Kidney epithelial cell (primary cell): Measurements from ENCODE around the gene CLEC2B. TPM values are rescaled to one million over a fixed set of nuclear protein-coding genes. Genes with fewer than 3 reads are reported as not detected.

Experiments
- DNase-seq: peaks from one replicate; pipeline ENCODE4 v3.0.0-alpha.2; 2010; ENCODE audit warnings: low read depth
- H3K27me3 ChIP-seq: 2 replicates; pipeline ENCODE4 v1.6.0; 2011; ENCODE audit warnings: low read length; ENCODE audit not compliant: control insufficient read depth, insufficient read depth
- H3K36me3 ChIP-seq: 2 replicates; pipeline ENCODE4 v1.5.1; 2011; ENCODE audit warnings: low read length; ENCODE audit not compliant: control insufficient read depth, insufficient read depth
- H3K4me3 ChIP-seq: 2 replicates; pipeline ENCODE4 v1.5.1; 2011; ENCODE audit warnings: low read depth, mild to moderate bottlenecking, control low read depth, low read length
- total RNA-seq: library from RNA; depleted of rRNA; stranded (reverse); fragments of >200 nt; gene quantifications from 2 replicates; pipeline ENCODE4 v1.2.3, GENCODE V29; 2015
- TF ChIP-seq, protein P1 (sequence below): IDR thresholded peaks from 2 replicates; pipeline ENCODE4 v1.5.1; 2011; ENCODE audit warnings: mild to moderate bottlenecking, moderate library complexity, low read length, control low read depth, inconsistent platforms; ENCODE audit not compliant: insufficient read depth, poor library complexity, severe bottlenecking

Gene CLEC2B
- total RNA-seq, 1 donor from 2014 or later, result 0.50 TPM

DNA sequence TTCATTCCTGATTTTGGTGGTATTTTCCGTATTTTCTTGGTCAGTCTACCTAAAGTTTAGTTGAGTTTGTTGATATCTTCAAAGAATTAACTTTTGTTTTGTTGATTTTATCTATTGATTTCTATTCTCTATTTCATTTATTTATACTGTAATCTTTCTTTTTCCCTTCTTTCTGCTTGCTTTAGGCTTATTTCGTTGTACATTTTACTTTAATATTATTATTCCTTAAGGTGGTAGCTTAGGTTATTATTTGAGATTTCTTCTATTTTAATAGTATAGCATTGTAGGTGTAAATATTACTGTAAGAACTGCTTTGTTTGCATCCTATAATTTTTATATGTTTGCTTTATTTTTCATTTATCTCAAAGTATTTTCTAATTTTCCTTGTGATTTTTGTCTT lies 63.3 kb downstream of the CLEC2B start:
- no peak for DNase-seq
- H3K27me3 ChIP-seq, result no peaks in the 10 kb centered on the region
- H3K4me3 ChIP-seq, result no peak overlapping the region
- no peaks in the 10 kb centered on the region for H3K36me3 ChIP-seq
- TF ChIP-seq, protein P1, sequence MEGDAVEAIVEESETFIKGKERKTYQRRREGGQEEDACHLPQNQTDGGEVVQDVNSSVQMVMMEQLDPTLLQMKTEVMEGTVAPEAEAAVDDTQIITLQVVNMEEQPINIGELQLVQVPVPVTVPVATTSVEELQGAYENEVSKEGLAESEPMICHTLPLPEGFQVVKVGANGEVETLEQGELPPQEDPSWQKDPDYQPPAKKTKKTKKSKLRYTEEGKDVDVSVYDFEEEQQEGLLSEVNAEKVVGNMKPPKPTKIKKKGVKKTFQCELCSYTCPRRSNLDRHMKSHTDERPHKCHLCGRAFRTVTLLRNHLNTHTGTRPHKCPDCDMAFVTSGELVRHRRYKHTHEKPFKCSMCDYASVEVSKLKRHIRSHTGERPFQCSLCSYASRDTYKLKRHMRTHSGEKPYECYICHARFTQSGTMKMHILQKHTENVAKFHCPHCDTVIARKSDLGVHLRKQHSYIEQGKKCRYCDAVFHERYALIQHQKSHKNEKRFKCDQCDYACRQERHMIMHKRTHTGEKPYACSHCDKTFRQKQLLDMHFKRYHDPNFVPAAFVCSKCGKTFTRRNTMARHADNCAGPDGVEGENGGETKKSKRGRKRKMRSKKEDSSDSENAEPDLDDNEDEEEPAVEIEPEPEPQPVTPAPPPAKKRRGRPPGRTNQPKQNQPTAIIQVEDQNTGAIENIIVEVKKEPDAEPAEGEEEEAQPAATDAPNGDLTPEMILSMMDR, result no peak

Other genes with a start within 250 kb of the CLEC2B start
- 6.9 and 10.1 TPM in 2 replicates for gene CLEC2D, start 199.6 kb downstream of the CLEC2B start, total RNA-seq
- not detected in 2 replicates for gene CLECL1, start 136.3 kb downstream of the CLEC2B start, total RNA-seq
- 3.7 and 4.2 TPM in 2 replicates for gene CD69, start 108.5 kb downstream of the CLEC2B start, total RNA-seq
- gene KLRF1, start 41.9 kb downstream of the CLEC2B start, total RNA-seq, result 0.17 TPM in 1 of 2 replicates, not detected in the other
- gene KLRF2, start 12.1 kb upstream of the CLEC2B start, total RNA-seq, result not detected in 2 replicates
- gene CLEC2A, start 63.0 kb upstream of the CLEC2B start, total RNA-seq, result not detected in 2 replicates
- gene CLEC12A, start 102.1 kb upstream of the CLEC2B start, total RNA-seq, result not detected in 2 replicates
- not detected in 2 replicates for gene CLEC1B, start 129.8 kb upstream of the CLEC2B start, total RNA-seq
- gene CLEC12B, start 141.3 kb upstream of the CLEC2B start, total RNA-seq, result not detected in 2 replicates
- not detected in 2 replicates for gene CLEC9A, start 161.3 kb upstream of the CLEC2B start, total RNA-seq
- gene CLEC1A, start 229.6 kb upstream of the CLEC2B start, total RNA-seq, result 0.04 TPM in 1 of 2 replicates, not detected in the other